Right ventricle myocardium inferior (tissue), 1 donor: ENCODE data around the gene NOP56. TPM values are rescaled to one million over a fixed set of nuclear protein-coding genes. Genes with fewer than 3 reads are reported as not detected.
"Not testable (repeated sequence)": the region's sequence is repeated elsewhere in the genome, so short reads cannot be mapped to it uniquely, and the experiment has no call there.

ENCODE experiments used
- ATAC-seq: fragments of 200-7000 bp; cut with Tn5 transposase; one replicate; pipeline ENCODE4 v1.9.1; 2020; ENCODE audit warnings: mild to moderate bottlenecking, moderate library complexity
- DNase-seq: peaks from one replicate; pipeline ENCODE4 v3.0.0; 2021; ENCODE audit errors: missing footprints
- intact Hi-C: fragments of 100-400 bp; cut with DNase I; formaldehyde crosslinking; loops from one replicate; pipeline ENCODE4 v1.11.0; 2022
- total RNA-seq: library from RNA; stranded (reverse); fragmentation: NEBNext Ultra II Directional; extraction: Animal tissue kit (Norgen Biotek cat#: 25700); gene quantifications from one replicate; pipeline ENCODE4 v1.2.1, GENCODE V29; 2021
- donor health status: DM: no; HTN: yes; CAD: no; lungs with severe emphysema.

The NOP56 gene
- total RNA-seq, 1 donor from 2014 or later: 46.7 TPM

- ATAC-seq: peak; percentile 97
- intact Hi-C loops: loop anchor here (1.0 kb wide), 1 partner anchor 12 kb away; the partner anchor contains the start of gene NOP56
Observed at GRCh38 chr20:2663887-2664719, 11.7 kb downstream of the NOP56 start, which contains the start of gene IDH3B. TSS of gene IDH3B (minus strand) at chr20:2664216. CDS start at chr20:2664188, 28 bp downstream.

GRCh38 chr20:2671977-2672376, 19.5 kb downstream of the NOP56 start:
- intact Hi-C loops: no loop called here
- ATAC-seq: no peak
- no peak for DNase-seq

More at GRCh38 chr20:2663887-2664719, 11.7 kb downstream of the NOP56 start, which contains the start of gene IDH3B:
- peak; percentile 96 for DNase-seq

GRCh38 chr20:2672446-2672845, 20.0 kb downstream of the NOP56 start:
- ATAC-seq: no peak
- intact Hi-C loops: no loop called here
- no peak for DNase-seq

- DNase-seq (no peak), ATAC-seq (no peak)
- intact Hi-C loops: no loop called here
Observed at GRCh38 chr20:2673453-2673852, 21.0 kb downstream of the NOP56 start.

- intact Hi-C loops: no loop called here
- ATAC-seq: no peak
- no peak for DNase-seq
Observed at GRCh38 chr20:2680046-2680445, 27.6 kb downstream of the NOP56 start.

- intact Hi-C loops, DNase-seq, ATAC-seq: not testable (repeated sequence)
Observed at GRCh38 chr20:2682040-2682439, 29.6 kb downstream of the NOP56 start.

- DNase-seq, ATAC-seq, intact Hi-C loops: not testable (repeated sequence)
Observed at GRCh38 chr20:2684817-2685216, 32.4 kb downstream of the NOP56 start.

- no peak for ATAC-seq
- DNase-seq: no peak
- intact Hi-C loops: no loop called here
Observed at GRCh38 chr20:2687514-2687913, 35.1 kb downstream of the NOP56 start.

- ATAC-seq: no peak
- no peak for DNase-seq
Observed at GRCh38 chr20:2688041-2688591, 35.7 kb downstream of the NOP56 start.

GRCh38 chr20:2690213-2690612, 37.8 kb downstream of the NOP56 start:
- ATAC-seq: no peak
- no peak for DNase-seq
- intact Hi-C loops: loop anchor here (5.0 kb wide), 1 partner anchor 52 kb away; no protein-coding TSS in a partner anchor

More at GRCh38 chr20:2688041-2688591, 35.7 kb downstream of the NOP56 start:
- intact Hi-C loops: no loop called here

GRCh38 chr20:2690718-2691117, 38.3 kb downstream of the NOP56 start:
- no peak for ATAC-seq
- no peak for DNase-seq
- intact Hi-C loops: loop anchor here (5.0 kb wide), 1 partner anchor 52 kb away; no protein-coding TSS in a partner anchor

- no peak for DNase-seq
- intact Hi-C loops: loop anchor here (5.0 kb wide), 1 partner anchor 51 kb away; no protein-coding TSS in a partner anchor
- ATAC-seq: no peak
Observed at GRCh38 chr20:2691127-2691526, 38.7 kb downstream of the NOP56 start.

- ATAC-seq: no peak
- intact Hi-C loops: loop anchor here (5.0 kb wide), 1 partner anchor 51 kb away; no protein-coding TSS in a partner anchor
- DNase-seq: no peak
Observed at GRCh38 chr20:2691663-2692035, 39.2 kb downstream of the NOP56 start.

- DNase-seq: no peak
- peak; percentile 53 for ATAC-seq
- intact Hi-C loops: loop anchor here (5.0 kb wide), 1 partner anchor 50 kb away; no protein-coding TSS in a partner anchor
Observed at GRCh38 chr20:2692036-2692885, 39.8 kb downstream of the NOP56 start, which contains the start of gene EBF4. TSS of gene EBF4 (plus strand) at chr20:2692780. CDS start at chr20:2693646, 866 bp downstream.

- intact Hi-C loops: loop anchor here (5.0 kb wide), 1 partner anchor 49 kb away; no protein-coding TSS in a partner anchor
- ATAC-seq: no peak
Observed at GRCh38 chr20:2692886-2693285, 40.5 kb downstream of the NOP56 start.

GRCh38 chr20:2693286-2694007, 41.0 kb downstream of the NOP56 start:
- intact Hi-C loops: loop anchor here (5.0 kb wide), 1 partner anchor 49 kb away; no protein-coding TSS in a partner anchor
- peak; percentile 59 for ATAC-seq
- DNase-seq: no peak

More at GRCh38 chr20:2692886-2693285, 40.5 kb downstream of the NOP56 start:
- no peak for DNase-seq

GRCh38 chr20:2694008-2694471, 41.6 kb downstream of the NOP56 start:
- ATAC-seq (no peak), DNase-seq (no peak)
- intact Hi-C loops: loop anchor here (5.0 kb wide), 1 partner anchor 48 kb away; no protein-coding TSS in a partner anchor

GRCh38 chr20:2694519-2694918, 42.1 kb downstream of the NOP56 start:
- ATAC-seq: no peak
- intact Hi-C loops: loop anchor here (5.0 kb wide), 1 partner anchor 48 kb away; no protein-coding TSS in a partner anchor
- DNase-seq: no peak
